Testis (tissue), 3 donors: ENCODE measurements around the gene MYL6. TPM values are rescaled to one million over a fixed set of nuclear protein-coding genes. Genes with fewer than 3 reads are reported as not detected.
"Not testable (repeated sequence)": the region's sequence is repeated elsewhere in the genome, so short reads cannot be mapped to it uniquely, and the experiment has no call there.

Source experiments
- DNase-seq: peaks from one replicate; pipeline ENCODE4 v3.0.0-alpha.2; 2019
- H3K27ac ChIP-seq, 2 donors: fragments of 200-600 bp; sonication (generic); one replicate each; pipeline ENCODE4 v1.5.1; 2019
- H3K27me3 ChIP-seq: fragments of 200-600 bp; sonication (generic); one replicate; pipeline ENCODE4 v1.5.1; 2019
- H3K36me3 ChIP-seq: fragments of 200-600 bp; sonication (generic); one replicate; pipeline ENCODE4 v1.5.1; 2017; ENCODE audit warnings: low read depth; ENCODE audit errors: missing control alignments
- H3K4me1 ChIP-seq: fragments of 200-600 bp; sonication (generic); one replicate; pipeline ENCODE4 v1.5.1; 2019
- H3K4me3 ChIP-seq, 2 donors: fragments of 200-600 bp; sonication (generic); one replicate each; pipeline ENCODE4 v1.5.1; 2017 to 2019
- H3K9me3 ChIP-seq: fragments of 200-600 bp; sonication (generic); one replicate; pipeline ENCODE4 v1.5.1; 2017
- POLR2A ChIP-seq: fragments of 450-650 bp; IDR thresholded peaks from one replicate; pipeline ENCODE4 v1.6.1; 2017; ENCODE audit warnings: antibody characterized with exemption, mild to moderate bottlenecking, moderate library complexity
- WGBS, 2 donors: methylation state at CpG; one replicate each; pipeline ENCODE4 v1.1.5; 2018; 5-methylcytosine and 5-hydroxymethylcytosine counted together
- intact Hi-C: fragments of 100-400 bp; cut with DNase I; formaldehyde crosslinking; loops from one replicate; pipeline ENCODE4 v1.15.1; 2023; ENCODE audit warnings: low total_unique reads
- polyA plus RNA-seq: library from polyadenylated mRNA; stranded (reverse); fragments of 350-450 nt; fragmentation: Illumina TruSeq; extraction: RNeasy Lipid Tissue Mini Kit (QIAGEN cat#74804); gene quantifications from one replicate; pipeline ENCODE4 v1.2.3, GENCODE V29; 2014; ENCODE audit warnings: low read depth, low replicate concordance; ENCODE audit not compliant: insufficient read depth
- total RNA-seq, 2 donors: library from RNA; depleted of rRNA; stranded (reverse); fragments of >200 nt; gene quantifications; one replicate each; pipeline ENCODE4 v1.2.3, GENCODE V29; 2016
- TF ChIP-seq, protein P1 (sequence below), 3 experiments: fragments of 450-650 bp in 2 of 3; fragments of 200-600 bp in 1 of 3; sonication (generic) in 1 of 3; IDR thresholded peaks; one replicate each; pipeline ENCODE4 v1.5.1; 2016 to 2019; ENCODE audit warnings: antibody characterized with exemption in 3 of 3, mild to moderate bottlenecking in 2 of 3, moderate library complexity in 1 of 3

The MYL6 gene
- total and polyA plus RNA-seq, 3 donors from 2014 or later = 939 to 1,373 (median 1,271) TPM

GRCh38 chr12:56154818-56155217 is 3.3 kb upstream of the MYL6 start:
- no peaks in the 10 kb centered on the region for H3K36me3 ChIP-seq
- no peak overlapping the region for H3K4me3 ChIP-seq
- H3K9me3 ChIP-seq = no peaks in the 10 kb centered on the region
- no peaks in the 10 kb centered on the region for H3K27me3 ChIP-seq
- DNase-seq = no peak
- H3K27ac ChIP-seq = no peak overlapping the region
- WGBS, 2 donors = 75 to 93% methylated on average over 5 of the region's 5 CpGs
- TF ChIP-seq, protein P1, sequence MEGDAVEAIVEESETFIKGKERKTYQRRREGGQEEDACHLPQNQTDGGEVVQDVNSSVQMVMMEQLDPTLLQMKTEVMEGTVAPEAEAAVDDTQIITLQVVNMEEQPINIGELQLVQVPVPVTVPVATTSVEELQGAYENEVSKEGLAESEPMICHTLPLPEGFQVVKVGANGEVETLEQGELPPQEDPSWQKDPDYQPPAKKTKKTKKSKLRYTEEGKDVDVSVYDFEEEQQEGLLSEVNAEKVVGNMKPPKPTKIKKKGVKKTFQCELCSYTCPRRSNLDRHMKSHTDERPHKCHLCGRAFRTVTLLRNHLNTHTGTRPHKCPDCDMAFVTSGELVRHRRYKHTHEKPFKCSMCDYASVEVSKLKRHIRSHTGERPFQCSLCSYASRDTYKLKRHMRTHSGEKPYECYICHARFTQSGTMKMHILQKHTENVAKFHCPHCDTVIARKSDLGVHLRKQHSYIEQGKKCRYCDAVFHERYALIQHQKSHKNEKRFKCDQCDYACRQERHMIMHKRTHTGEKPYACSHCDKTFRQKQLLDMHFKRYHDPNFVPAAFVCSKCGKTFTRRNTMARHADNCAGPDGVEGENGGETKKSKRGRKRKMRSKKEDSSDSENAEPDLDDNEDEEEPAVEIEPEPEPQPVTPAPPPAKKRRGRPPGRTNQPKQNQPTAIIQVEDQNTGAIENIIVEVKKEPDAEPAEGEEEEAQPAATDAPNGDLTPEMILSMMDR (IDR thresholded peaks at IDR 0.05) = no peak
- no peak for TF ChIP-seq POLR2A
- peaks cover 31% of the 10 kb centered on the region for H3K4me1 ChIP-seq
- intact Hi-C loops = no loop called here

DNA sequence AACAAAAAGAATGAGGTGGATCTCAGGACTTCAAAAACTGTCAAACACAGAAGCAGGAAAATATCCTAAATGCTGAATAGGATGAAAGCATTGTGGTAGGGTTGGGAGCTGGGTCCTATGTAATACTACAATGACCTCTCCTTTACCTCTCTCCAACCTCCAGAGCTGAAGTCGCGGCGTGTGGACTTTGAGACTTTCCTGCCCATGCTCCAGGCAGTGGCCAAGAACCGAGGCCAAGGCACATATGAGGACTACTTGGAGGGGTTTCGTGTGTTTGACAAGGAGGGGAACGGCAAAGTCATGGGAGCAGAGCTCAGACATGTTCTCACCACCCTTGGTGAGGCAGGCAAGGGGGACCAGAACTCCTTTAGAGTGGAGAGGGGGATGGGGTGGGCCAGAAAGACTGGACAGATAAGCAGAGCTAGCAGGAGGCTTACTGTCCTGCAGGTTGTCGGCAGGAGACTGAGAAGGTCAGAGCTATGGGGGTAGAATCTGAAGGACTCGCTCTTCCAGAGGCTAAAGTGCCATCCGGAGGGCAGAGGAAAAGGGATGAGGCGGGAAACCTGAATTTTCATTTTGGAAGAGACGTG is 2.8 kb upstream of the MYL6 start:
- no peak for DNase-seq
- Histone ChIP-seq H3K36me3 (no peaks in the 10 kb centered on the region), H3K9me3 (no peaks in the 10 kb centered on the region), H3K4me3 (no peak overlapping the region), H3K4me1 (peaks cover 36% of the 10 kb centered on the region), H3K27me3 (no peaks in the 10 kb centered on the region), H3K27ac (no peak overlapping the region)
- 93 to 94% methylated on average over 11 of the region's 11 CpGs for WGBS, 2 donors
- no peak for TF ChIP-seq POLR2A
- TF ChIP-seq, protein P1 (IDR thresholded peaks at IDR 0.05) = no peak
- intact Hi-C loops = no loop called here

GRCh38 chr12:56156464-56157200 is 1.5 kb upstream of the MYL6 start:
- H3K36me3 ChIP-seq, H3K9me3 ChIP-seq, H3K27me3 ChIP-seq, intact Hi-C loops, DNase-seq: not testable (repeated sequence)
- Histone ChIP-seq H3K27ac (peak overlapping the region; percentile 98 to 99), H3K4me3 (peak overlapping the region; percentile 76 to 85), H3K4me1 (peaks cover 45% of the 10 kb centered on the region)
- WGBS, 2 donors = 82 to 87% methylated on average over 21 of the region's 21 CpGs

DNA sequence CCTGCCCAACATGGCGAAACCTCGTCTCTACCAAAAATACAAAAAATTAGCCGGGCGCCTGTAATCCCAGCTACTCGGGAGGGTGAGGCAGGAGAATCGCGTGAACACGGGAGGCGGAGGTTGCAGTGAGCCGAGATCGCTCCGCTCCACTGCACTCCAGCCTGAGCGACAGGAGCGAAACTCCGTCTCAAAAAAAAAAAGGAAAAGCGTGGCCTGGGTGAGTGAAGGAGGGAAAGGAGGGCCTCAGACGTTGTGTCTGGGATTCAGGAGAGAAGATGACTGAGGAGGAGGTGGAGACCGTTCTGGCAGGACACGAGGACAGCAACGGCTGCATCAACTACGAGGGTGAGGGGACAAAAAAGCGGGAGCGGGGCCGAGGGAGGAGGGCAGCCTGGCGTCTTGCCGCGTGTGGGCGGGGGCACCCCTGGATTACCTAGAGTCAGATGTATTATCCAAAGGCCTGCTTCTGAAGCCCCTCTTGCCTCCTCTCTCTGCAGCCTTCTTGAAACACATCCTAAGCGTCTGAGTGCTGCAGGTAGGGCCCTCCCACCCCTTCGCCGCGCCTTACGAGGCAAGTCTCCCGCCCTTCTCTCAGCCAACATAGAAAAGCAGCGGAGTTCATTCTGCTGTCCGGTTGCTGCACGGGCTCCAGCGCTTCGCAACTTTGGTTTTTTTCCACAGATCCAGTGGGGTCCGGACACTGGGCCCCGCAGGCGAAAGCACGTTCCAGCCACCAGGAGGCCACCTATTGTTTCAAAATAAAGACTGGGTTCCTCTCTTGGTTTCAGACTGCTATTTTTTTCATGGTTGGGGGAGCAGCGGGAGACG is 744 bp upstream of the MYL6 start:
- WGBS, 2 donors = 3 to 4% methylated on average over 43 to 45 of the region's 45 CpGs
- intact Hi-C loops = no loop called here
- DNase-seq = peak; percentile 79
- Histone ChIP-seq H3K4me3 (peak overlapping the region; percentile 76 to 85), H3K9me3 (no peaks in the 10 kb centered on the region), H3K36me3 (no peaks in the 10 kb centered on the region), H3K27me3 (no peaks in the 10 kb centered on the region), H3K27ac (peak overlapping the region; percentile 98 to 99), H3K4me1 (peaks cover 44% of the 10 kb centered on the region)
- TF ChIP-seq, protein P1 (IDR thresholded peaks at IDR 0.05) = peak; percentile 57 to 83 (median 72)
- TF ChIP-seq POLR2A = no peak

GRCh38 chr12:56158926-56159461 is 835 bp downstream of the MYL6 start:
- DNase-seq = peak; percentile 90
- H3K27ac ChIP-seq = peak overlapping the region; percentile 98 to 99
- peak; percentile 14 for TF ChIP-seq POLR2A
- TF ChIP-seq, protein P1 (IDR thresholded peaks at IDR 0.05) = no peak
- H3K27me3 ChIP-seq = no peaks in the 10 kb centered on the region
- intact Hi-C loops = no loop called here
- WGBS, 2 donors = 12 to 21% methylated on average over 6 of the region's 6 CpGs
- H3K4me1 ChIP-seq = peaks cover 33% of the 10 kb centered on the region
- H3K9me3 ChIP-seq = no peaks in the 10 kb centered on the region
- H3K36me3 ChIP-seq = no peaks in the 10 kb centered on the region
- peak overlapping the region; percentile 76 to 85 for H3K4me3 ChIP-seq
